ENCODE measurements around the gene PDSS2.

GRCh38 chr6:107235007-107235406 is 224.4 kb downstream of the PDSS2 start:
- TF ChIP-seq EP300 (IDR thresholded peaks at IDR 0.05) = no peak
- no peak for TF ChIP-seq CTCF (IDR thresholded peaks at IDR 0.05)
- no peak for TF ChIP-seq POLR2A (IDR thresholded peaks at IDR 0.05)
- no peak for TF ChIP-seq POLR2AphosphoS5 (IDR thresholded peaks at IDR 0.05)
